Measurements from ENCODE around the gene LGALS3BP.
"Not testable (repeated sequence)": the region's sequence is repeated elsewhere in the genome, so short reads cannot be mapped to it uniquely, and the experiment has no call there.

Gene LGALS3BP

GRCh38 chr17:78960928-78961327 lies 18.8 kb downstream of the LGALS3BP start:
- DNase-seq = no peak

GRCh38 chr17:78959803-78960202 lies 19.9 kb downstream of the LGALS3BP start:
- no peak for DNase-seq

GRCh38 chr17:78958641-78959127 lies 21.0 kb downstream of the LGALS3BP start:
- no peak for DNase-seq

- no peak for DNase-seq
Observed at GRCh38 chr17:78957128-78957527, 22.6 kb downstream of the LGALS3BP start.

- DNase-seq = no peak
Observed at GRCh38 chr17:78956254-78956653, 23.5 kb downstream of the LGALS3BP start.

GRCh38 chr17:78954684-78955083 lies 25.0 kb downstream of the LGALS3BP start:
- DNase-seq = no peak

- DNase-seq = no peak
Observed at GRCh38 chr17:78953356-78954350, 26.1 kb downstream of the LGALS3BP start.

- DNase-seq = no peak
Observed at GRCh38 chr17:78952706-78953105, 27.0 kb downstream of the LGALS3BP start.

GRCh38 chr17:78951967-78952551 lies 27.7 kb downstream of the LGALS3BP start:
- DNase-seq = no peak

- DNase-seq = no peak
Observed at GRCh38 chr17:78950870-78951269, 28.9 kb downstream of the LGALS3BP start.

- DNase-seq = no peak
Observed at GRCh38 chr17:78947235-78948149, 32.2 kb downstream of the LGALS3BP start.

- no peak for DNase-seq
Observed at GRCh38 chr17:78946631-78947030, 33.1 kb downstream of the LGALS3BP start.

- DNase-seq = no peak
Observed at GRCh38 chr17:78946131-78946530, 33.6 kb downstream of the LGALS3BP start.

GRCh38 chr17:78945455-78945854 lies 34.3 kb downstream of the LGALS3BP start:
- DNase-seq = not testable (repeated sequence)

GRCh38 chr17:78944956-78945355 lies 34.8 kb downstream of the LGALS3BP start:
- no peak for DNase-seq

- no peak for DNase-seq
Observed at GRCh38 chr17:78944026-78944425, 35.7 kb downstream of the LGALS3BP start.

- no peak for DNase-seq
Observed at GRCh38 chr17:78940708-78941107, 39.0 kb downstream of the LGALS3BP start.

- no peak for DNase-seq
Observed at GRCh38 chr17:78940258-78940657, 39.5 kb downstream of the LGALS3BP start.

- DNase-seq = no peak
Observed at GRCh38 chr17:78939615-78940014, 40.1 kb downstream of the LGALS3BP start.

GRCh38 chr17:78937561-78937960 lies 42.2 kb downstream of the LGALS3BP start:
- no peak for DNase-seq

- DNase-seq = peak; percentile 33
Observed at GRCh38 chr17:78935419-78936323, 44.1 kb downstream of the LGALS3BP start.

All from GOT3 (cell line).